Trophoblast cell (in vitro differentiated cells and primary cell): Measurements from ENCODE around the gene ACVRL1.

Source experiments
- DNase-seq, 2 donors: peaks; one replicate each; pipeline ENCODE4 v3.0.0-alpha.2; 2016
- H2AFZ ChIP-seq: 2 replicates; pipeline ENCODE4 v1.6.1; 2013; ENCODE audit warnings: low read length, moderate library complexity, mild to moderate bottlenecking; ENCODE audit not compliant: insufficient read depth, poor library complexity
- H2AK5ac ChIP-seq: 2 replicates; pipeline ENCODE4 v1.6.1; 2013; ENCODE audit warnings: mild to moderate bottlenecking, low read length
- H2BK120ac ChIP-seq: 2 replicates; pipeline ENCODE4 v1.6.1; 2013; ENCODE audit warnings: low read length, mild to moderate bottlenecking, moderate library complexity; ENCODE audit not compliant: insufficient read depth, poor library complexity
- H2BK12ac ChIP-seq: 2 replicates; pipeline ENCODE4 v1.6.1; 2013; ENCODE audit warnings: mild to moderate bottlenecking, low read length, moderate library complexity
- H2BK5ac ChIP-seq: 2 replicates; pipeline ENCODE4 v1.6.1; 2013; ENCODE audit warnings: low read length, low read depth, moderate library complexity, mild to moderate bottlenecking; ENCODE audit not compliant: poor library complexity
- H3K14ac ChIP-seq: 2 replicates; pipeline ENCODE4 v1.6.1; 2013; ENCODE audit warnings: mild to moderate bottlenecking, low read length
- H3K18ac ChIP-seq: 2 replicates; pipeline ENCODE4 v1.6.1; 2013; ENCODE audit warnings: mild to moderate bottlenecking, low read length
- H3K23ac ChIP-seq: 2 replicates; pipeline ENCODE4 v1.6.1; 2013; ENCODE audit warnings: low read length
- H3K27ac ChIP-seq: 2 replicates; pipeline ENCODE4 v1.5.1; 2013; ENCODE audit warnings: low read depth, mild to moderate bottlenecking, inconsistent platforms, low read length, moderate library complexity
- H3K27me3 ChIP-seq: 2 replicates; pipeline ENCODE4 v1.6.1; 2013; ENCODE audit warnings: inconsistent platforms, mild to moderate bottlenecking, low read length, moderate library complexity; ENCODE audit not compliant: insufficient read depth
- H3K36me3 ChIP-seq, 2 experiments: 1 replicate in 1 of 2; 2 replicates in 1 of 2; pipeline ENCODE4 v1.6.1; 2013; ENCODE audit warnings: low read length in 2 of 2, mild to moderate bottlenecking in 2 of 2, moderate library complexity in 1 of 2; ENCODE audit not compliant: insufficient read depth in 2 of 2, control insufficient read depth in 1 of 2
- H3K4ac ChIP-seq: 2 replicates; pipeline ENCODE4 v1.6.1; 2013; ENCODE audit warnings: low read depth, mild to moderate bottlenecking, low read length, moderate library complexity
- H3K4me1 ChIP-seq, 2 experiments: 1 replicate in 1 of 2; 2 replicates in 1 of 2; pipeline ENCODE4 v1.6.1; 2013; ENCODE audit warnings: low read length in 2 of 2, mild to moderate bottlenecking in 2 of 2, moderate library complexity in 1 of 2; ENCODE audit not compliant: insufficient read depth in 2 of 2, control insufficient read depth in 1 of 2
- H3K4me2 ChIP-seq: 2 replicates; pipeline ENCODE4 v1.6.1; 2013; ENCODE audit warnings: inconsistent platforms, mild to moderate bottlenecking, low read length, moderate library complexity
- H3K4me3 ChIP-seq: 2 replicates; pipeline ENCODE4 v1.5.1; 2013; ENCODE audit warnings: mild to moderate bottlenecking, low read depth, low read length, inconsistent platforms
- H3K79me1 ChIP-seq: one replicate; pipeline ENCODE4 v1.6.1; 2013; ENCODE audit warnings: low read length
- H3K79me2 ChIP-seq: 2 replicates; pipeline ENCODE4 v1.6.1; 2013; ENCODE audit warnings: low read length, mild to moderate bottlenecking; ENCODE audit not compliant: control insufficient read depth, insufficient read depth, poor library complexity
- H3K9ac ChIP-seq: 2 replicates; pipeline ENCODE4 v1.6.1; 2013; ENCODE audit warnings: mild to moderate bottlenecking, low read length
- H3K9me3 ChIP-seq: 2 replicates; pipeline ENCODE4 v1.6.1; 2013; ENCODE audit warnings: low read depth, mild to moderate bottlenecking, control low read depth, inconsistent platforms, low read length; ENCODE audit not compliant: insufficient read depth
- H4K12ac ChIP-seq: 2 replicates; pipeline ENCODE4 v1.6.1; 2013; ENCODE audit warnings: low read depth, mild to moderate bottlenecking, low read length, moderate library complexity
- H4K8ac ChIP-seq: 2 replicates; pipeline ENCODE4 v1.6.1; 2013; ENCODE audit warnings: low read depth, mild to moderate bottlenecking, low read length, moderate library complexity
- H4K91ac ChIP-seq: one replicate; pipeline ENCODE4 v1.6.1; 2013; ENCODE audit warnings: low read depth, mild to moderate bottlenecking, low read length, moderate library complexity
- WGBS: extraction: QIAGEN DNeasy Blood & Tissue Kit; methylation state at CpG from one replicate; pipeline ENCODE4 v1.1.7; 2013; ENCODE audit warnings: missing lambda C conversion rate; ENCODE audit not compliant: insufficient read length, insufficient coverage; ENCODE audit errors: extremely low coverage; 5-methylcytosine and 5-hydroxymethylcytosine counted together

The ACVRL1 gene

DNA sequence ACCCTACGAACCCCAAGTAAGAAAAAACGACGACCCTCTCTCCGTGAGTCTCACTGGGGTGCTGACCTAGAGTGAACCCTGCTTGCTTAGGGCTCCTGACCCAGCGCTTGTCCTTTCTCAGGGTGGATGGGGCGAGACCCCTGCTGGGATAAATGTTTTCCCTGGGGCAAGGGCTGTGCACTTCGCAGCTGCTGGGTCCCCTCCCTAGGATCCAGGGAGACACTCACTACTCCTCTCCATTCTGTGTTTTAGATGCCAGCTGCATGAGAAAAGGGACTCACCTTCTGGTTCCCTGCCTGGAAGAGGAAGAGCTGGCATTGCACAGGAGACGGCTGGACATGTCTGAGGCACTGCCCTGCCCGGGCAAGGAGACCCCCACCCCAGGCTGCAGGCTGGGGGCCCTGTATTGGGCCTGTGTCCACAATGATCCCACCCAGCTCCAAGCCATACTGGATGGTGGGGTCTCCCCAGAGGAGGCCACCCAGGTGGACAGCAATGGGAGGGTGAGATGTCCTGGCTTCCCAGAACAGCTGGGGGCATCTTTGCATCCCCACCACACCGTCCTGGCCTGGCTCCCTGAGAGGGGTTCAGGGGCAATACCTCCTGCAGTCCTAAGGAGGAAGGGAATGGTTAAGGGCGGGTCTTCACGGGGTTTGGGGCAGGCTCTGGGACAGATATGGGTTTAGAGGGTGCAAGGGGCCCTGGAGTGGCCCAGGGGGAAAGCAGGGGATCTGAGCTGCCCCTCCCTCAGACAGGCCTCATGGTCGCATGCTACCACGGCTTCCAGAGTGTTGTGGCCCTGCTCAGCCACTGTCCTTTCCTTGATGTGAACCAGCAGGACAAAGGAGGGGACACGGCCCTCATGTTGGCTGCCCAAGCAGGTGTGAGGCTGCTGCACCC is 18.7 kb upstream of the ACVRL1 start:
- Histone ChIP-seq H3K79me2 (no peaks in the 10 kb centered on the region), H4K12ac (no peak overlapping the region), H3K36me3 (no peaks in the 10 kb centered on the region), H4K8ac (no peak overlapping the region), H3K27me3 (no peaks in the 10 kb centered on the region), H3K79me1 (no peaks in the 10 kb centered on the region), H3K9ac (no peak overlapping the region), H3K4me3 (no peak overlapping the region), H3K4ac (no peak overlapping the region), H3K18ac (no peak overlapping the region), H2AFZ (no peak overlapping the region), H2BK120ac (no peak overlapping the region), H3K14ac (no peak overlapping the region), H4K91ac (no peak overlapping the region), H3K9me3 (no peaks in the 10 kb centered on the region), H3K4me2 (no peak overlapping the region), H2BK12ac (no peak overlapping the region), H3K4me1 (peaks cover 0 to 6% of the 10 kb centered on the region in 2 experiments), H2BK5ac (no peak overlapping the region), H3K23ac (no peak overlapping the region), H2AK5ac (no peak overlapping the region), H3K27ac (no peak overlapping the region)
- WGBS: no CpG with 5 or more reads among the region's 15 CpGs
- DNase-seq: no peak

DNA sequence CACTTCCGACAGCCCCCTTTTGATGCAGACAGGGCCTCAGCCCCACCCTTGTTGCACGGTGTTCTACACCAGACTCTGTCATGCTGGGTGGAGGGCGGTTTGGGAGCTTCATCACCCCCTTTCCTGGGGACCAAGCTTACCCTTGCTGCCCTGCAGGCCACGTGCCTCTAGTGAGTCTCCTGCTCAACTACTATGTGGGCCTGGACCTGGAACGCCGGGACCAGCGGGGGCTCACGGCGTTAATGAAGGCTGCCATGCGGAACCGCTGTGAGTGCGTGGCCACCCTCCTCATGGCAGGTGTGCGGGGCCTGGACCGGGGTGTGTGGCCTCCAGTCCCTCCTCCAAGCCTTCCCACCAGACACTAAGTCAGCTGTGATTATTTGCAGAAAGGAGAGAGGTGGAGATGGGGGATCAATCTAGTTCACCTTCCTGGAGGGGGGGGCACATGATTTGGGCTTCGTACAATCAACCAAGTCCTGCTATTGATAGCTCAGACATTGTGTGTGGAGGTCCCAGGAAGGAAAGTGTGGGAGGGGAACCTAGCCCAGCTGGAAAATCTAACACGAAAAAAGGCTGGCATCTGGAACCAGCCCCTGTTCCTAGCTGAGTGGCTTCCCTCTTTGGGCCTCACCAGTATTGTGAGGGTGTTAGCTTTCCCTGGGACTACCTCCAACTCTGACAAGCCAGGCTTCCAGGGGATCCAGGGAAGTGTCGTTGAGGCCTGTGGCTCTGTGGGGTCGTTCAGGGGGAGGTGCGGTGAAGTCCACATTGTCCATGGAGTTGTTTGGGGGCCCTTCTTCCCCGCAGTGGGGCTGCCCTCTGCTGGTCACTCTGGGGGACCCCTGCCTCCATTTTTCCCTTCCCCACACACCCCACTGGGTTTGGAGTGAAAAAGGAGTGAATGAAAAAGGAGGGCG is 17.8 kb upstream of the ACVRL1 start:
- Histone ChIP-seq H3K9ac (no peak overlapping the region), H4K12ac (no peak overlapping the region), H3K9me3 (no peaks in the 10 kb centered on the region), H3K4me3 (no peak overlapping the region), H3K27ac (no peak overlapping the region), H3K36me3 (no peaks in the 10 kb centered on the region), H3K27me3 (no peaks in the 10 kb centered on the region), H2BK120ac (no peak overlapping the region), H2AK5ac (no peak overlapping the region), H4K8ac (no peak overlapping the region), H2AFZ (no peak overlapping the region), H3K14ac (no peak overlapping the region), H3K18ac (no peak overlapping the region), H3K79me2 (no peaks in the 10 kb centered on the region), H3K4ac (no peak overlapping the region), H3K23ac (no peak overlapping the region), H2BK12ac (no peak overlapping the region), H3K79me1 (no peaks in the 10 kb centered on the region), H4K91ac (no peak overlapping the region), H3K4me2 (no peak overlapping the region), H3K4me1 (peaks cover 0 to 4% of the 10 kb centered on the region in 2 experiments), H2BK5ac (no peak overlapping the region)
- DNase-seq: no peak
- WGBS: no CpG with 5 or more reads among the region's 21 CpGs

DNA sequence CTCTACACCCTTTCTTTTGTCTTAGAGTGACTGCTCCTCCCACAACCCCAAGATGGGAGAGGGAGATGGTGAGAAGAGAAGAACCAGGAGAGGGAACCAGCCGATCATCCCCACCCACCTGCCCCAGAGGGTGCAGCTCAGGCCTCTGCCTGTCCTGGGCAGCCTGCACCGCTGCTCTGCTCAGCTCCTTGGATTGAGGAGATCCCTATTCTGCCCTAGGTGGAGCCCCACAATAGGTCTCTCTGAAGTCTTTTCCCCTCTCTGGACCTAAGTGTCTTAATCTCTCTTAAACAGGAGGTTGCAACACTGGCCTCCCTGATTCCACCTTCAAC is 17.2 kb upstream of the ACVRL1 start:
- Histone ChIP-seq H3K79me1 (no peaks in the 10 kb centered on the region), H4K12ac (no peak overlapping the region), H3K23ac (no peak overlapping the region), H3K4me3 (no peak overlapping the region), H2BK5ac (no peak overlapping the region), H3K27ac (no peak overlapping the region), H2BK120ac (no peak overlapping the region), H2AK5ac (no peak overlapping the region), H3K4ac (no peak overlapping the region), H3K4me1 (no peaks in the 10 kb centered on the region), H3K9me3 (no peaks in the 10 kb centered on the region), H3K79me2 (no peaks in the 10 kb centered on the region), H2AFZ (no peak overlapping the region), H3K14ac (no peak overlapping the region), H3K27me3 (no peaks in the 10 kb centered on the region), H4K8ac (no peak overlapping the region), H3K4me2 (no peak overlapping the region), H3K9ac (no peak overlapping the region), H3K36me3 (no peaks in the 10 kb centered on the region), H4K91ac (no peak overlapping the region), H2BK12ac (no peak overlapping the region), H3K18ac (no peak overlapping the region)
- no CpG with 5 or more reads among the region's 2 CpGs for whole genome bisulfite sequencing
- DNase-seq: no peak

DNA sequence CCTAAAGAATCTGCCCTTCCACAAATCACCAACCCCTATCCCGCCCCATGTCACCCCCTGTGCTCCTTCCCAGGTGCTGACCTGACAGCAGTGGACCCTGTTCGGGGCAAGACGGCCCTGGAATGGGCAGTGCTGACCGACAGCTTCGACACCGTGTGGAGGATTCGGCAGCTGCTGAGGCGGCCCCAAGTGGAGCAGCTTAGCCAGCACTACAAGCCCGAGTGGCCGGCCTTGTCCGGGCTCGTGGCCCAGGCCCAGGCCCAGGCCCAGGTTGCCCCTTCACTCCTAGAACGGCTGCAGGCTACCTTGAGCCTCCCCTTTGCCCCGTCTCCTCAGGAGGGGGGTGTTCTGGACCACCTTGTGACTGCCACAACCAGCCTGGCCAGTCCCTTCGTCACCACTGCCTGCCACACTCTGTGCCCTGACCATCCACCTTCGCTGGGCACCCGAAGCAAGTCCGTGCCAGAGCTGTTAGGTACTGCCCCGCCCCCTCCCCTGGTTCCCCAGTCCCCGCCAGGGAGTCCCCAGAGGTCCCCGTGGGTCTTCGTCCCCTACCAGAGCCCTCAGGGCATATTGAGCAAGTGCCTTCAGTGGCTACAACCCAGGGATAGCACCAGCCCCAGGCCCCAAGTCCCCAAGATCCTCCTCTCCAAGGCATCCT is 16.7 kb upstream of the ACVRL1 start:
- H4K12ac ChIP-seq: no peak overlapping the region
- no peak overlapping the region for H2AFZ ChIP-seq
- no peak overlapping the region for H3K9ac ChIP-seq
- no peak overlapping the region for H2AK5ac ChIP-seq
- H3K23ac ChIP-seq: no peak overlapping the region
- no peaks in the 10 kb centered on the region for H3K27me3 ChIP-seq
- no peaks in the 10 kb centered on the region for H3K9me3 ChIP-seq
- H3K14ac ChIP-seq: no peak overlapping the region
- no peak overlapping the region for H3K27ac ChIP-seq
- H3K4me1 ChIP-seq: no peaks in the 10 kb centered on the region
- no peak overlapping the region for H2BK120ac ChIP-seq
- H3K36me3 ChIP-seq: no peaks in the 10 kb centered on the region
- H3K79me1 ChIP-seq: no peaks in the 10 kb centered on the region
- no peak overlapping the region for H3K4me2 ChIP-seq
- no CpG with 5 or more reads among the region's 22 CpGs for WGBS
- DNase-seq: no peak
- H2BK5ac ChIP-seq: no peak overlapping the region
- H4K8ac ChIP-seq: no peak overlapping the region
- H3K18ac ChIP-seq: no peak overlapping the region
- H3K79me2 ChIP-seq: no peaks in the 10 kb centered on the region
- H2BK12ac ChIP-seq: no peak overlapping the region
- no peak overlapping the region for H3K4ac ChIP-seq
- H3K4me3 ChIP-seq: no peak overlapping the region
- H4K91ac ChIP-seq: no peak overlapping the region
